ENCODE data around the gene CYP2J2. TPM values are rescaled to one million over a fixed set of nuclear protein-coding genes. Genes with fewer than 3 reads are reported as not detected.
A peak's percentile ranks its signal among the peaks of the same experiment; 100 is the strongest.
"Not testable (repeated sequence)": the region's sequence is repeated elsewhere in the genome, so short reads cannot be mapped to it uniquely, and the experiment has no call there.

CYP2J2 gene, protein sequence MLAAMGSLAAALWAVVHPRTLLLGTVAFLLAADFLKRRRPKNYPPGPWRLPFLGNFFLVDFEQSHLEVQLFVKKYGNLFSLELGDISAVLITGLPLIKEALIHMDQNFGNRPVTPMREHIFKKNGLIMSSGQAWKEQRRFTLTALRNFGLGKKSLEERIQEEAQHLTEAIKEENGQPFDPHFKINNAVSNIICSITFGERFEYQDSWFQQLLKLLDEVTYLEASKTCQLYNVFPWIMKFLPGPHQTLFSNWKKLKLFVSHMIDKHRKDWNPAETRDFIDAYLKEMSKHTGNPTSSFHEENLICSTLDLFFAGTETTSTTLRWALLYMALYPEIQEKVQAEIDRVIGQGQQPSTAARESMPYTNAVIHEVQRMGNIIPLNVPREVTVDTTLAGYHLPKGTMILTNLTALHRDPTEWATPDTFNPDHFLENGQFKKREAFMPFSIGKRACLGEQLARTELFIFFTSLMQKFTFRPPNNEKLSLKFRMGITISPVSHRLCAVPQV
- total RNA-seq (2014; rRNA removed; shearing (Covaris generic); ENCODE audit: low replicate concordance) = not detected in 2 replicates

DNA sequence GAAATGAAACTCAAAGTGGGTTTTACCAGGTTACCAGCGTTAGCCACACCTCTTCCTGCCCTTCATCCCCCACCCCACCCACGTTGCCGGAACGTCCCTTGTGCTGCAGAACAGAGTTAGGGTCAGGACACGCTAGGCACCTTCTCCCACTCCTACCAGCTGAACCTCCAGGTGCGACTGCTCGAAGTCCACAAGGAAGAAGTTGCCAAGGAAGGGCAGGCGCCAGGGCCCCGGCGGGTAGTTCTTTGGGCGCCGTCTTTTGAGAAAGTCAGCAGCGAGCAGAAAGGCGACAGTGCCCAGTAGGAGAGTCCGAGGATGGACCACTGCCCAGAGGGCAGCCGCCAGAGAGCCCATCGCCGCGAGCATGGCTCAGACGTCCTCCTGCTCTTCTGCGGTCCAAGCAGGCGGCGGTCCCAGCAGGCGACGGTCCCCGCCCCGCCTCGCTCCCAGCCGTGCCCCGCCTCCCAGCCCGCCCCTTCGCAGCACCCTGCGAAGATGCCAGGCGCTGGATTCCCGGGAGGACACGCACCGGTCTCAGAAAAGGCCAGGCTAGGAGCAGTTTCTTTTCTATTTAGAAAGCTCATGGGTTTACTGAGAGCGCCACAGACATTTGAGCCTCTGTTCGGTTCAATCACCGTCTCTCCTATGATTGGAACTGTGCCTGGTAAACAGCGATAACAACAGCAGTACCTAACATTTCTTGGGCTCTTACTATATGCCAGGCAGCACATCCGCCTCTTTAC is at the start of gene CYP2J2:
Gene CYP2J2, minus strand, starts transcription at position 393 of the 743 bp plus-strand sequence. Its CDS starts 27 bp downstream, at position 366.
- peaks cover 16% of the 10 kb centered on the region for H3K27me3 ChIP-seq

DNA sequence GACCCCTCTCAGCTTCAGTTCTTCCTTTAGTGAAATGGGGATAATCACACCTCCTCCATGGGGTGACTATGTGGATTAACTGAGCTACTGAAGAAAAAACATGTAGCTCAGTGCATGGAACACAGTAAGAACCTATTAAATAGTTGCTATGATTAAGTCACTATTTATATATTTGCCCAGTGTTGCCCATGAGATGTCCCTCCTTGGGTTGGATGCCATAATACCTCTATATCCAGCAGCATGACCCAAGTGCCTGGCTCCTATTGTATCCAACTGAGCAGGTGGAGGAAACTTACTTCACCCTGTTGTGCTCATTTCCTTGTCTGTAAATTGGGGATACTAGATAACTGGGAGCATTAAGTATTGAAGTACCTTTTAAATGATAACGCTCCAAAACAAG is 47.1 kb upstream of the CYP2J2 start:
- Histone ChIP-seq H3K27me3 (peaks cover 6% of the 10 kb centered on the region; the same call in 1 of the 2 replicates), H3K9me3 (no peaks in the 10 kb centered on the region), H3K36me3 (no peaks in the 10 kb centered on the region), H3K4me3 (no peak overlapping the region)
- no peak for DNase-seq

More for the DNA sequence above, at the start of gene CYP2J2:
- H3K9me3 ChIP-seq = peaks cover 12% of the 10 kb centered on the region
- peak; percentile 32 for DNase-seq
- peak within 1 kb of the TSS; percentile 29 for H3K4me3 ChIP-seq
- no peaks in the 10 kb centered on the region for H3K36me3 ChIP-seq

DNA sequence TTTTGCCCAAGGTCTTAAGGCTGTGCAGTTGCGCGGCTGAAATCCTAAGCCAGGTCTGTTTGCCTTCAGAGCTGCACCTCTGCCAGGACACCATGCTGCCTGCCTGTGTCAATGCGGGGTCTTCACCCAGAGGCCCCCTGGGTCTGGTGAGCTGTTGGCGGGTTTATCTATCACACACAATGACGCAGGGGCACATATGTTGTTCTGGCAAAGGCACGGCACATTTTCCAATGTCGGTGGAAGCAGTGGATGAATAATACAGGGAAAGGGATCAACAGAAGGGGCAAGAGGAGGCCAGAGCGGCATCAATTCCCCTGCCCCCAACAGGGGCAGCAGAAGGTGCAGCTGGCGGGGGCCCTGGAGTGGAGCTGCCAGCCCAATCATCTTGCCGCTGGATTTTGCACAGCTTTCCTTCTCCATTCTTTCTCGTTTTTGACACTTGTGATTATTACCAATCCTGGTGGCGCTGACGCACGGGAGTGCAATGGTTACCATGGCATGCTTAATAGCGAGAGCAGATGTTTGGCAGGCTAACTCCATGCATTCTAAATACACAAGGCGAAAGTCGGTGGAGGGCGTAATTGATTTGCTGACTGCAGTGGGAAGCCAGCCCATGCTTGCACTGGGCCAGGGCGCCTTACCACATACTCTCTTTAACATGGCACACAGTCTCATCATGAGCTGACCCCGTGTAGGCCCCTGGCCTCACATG is 45.8 kb upstream of the CYP2J2 start:
- no peak for DNase-seq

DNA sequence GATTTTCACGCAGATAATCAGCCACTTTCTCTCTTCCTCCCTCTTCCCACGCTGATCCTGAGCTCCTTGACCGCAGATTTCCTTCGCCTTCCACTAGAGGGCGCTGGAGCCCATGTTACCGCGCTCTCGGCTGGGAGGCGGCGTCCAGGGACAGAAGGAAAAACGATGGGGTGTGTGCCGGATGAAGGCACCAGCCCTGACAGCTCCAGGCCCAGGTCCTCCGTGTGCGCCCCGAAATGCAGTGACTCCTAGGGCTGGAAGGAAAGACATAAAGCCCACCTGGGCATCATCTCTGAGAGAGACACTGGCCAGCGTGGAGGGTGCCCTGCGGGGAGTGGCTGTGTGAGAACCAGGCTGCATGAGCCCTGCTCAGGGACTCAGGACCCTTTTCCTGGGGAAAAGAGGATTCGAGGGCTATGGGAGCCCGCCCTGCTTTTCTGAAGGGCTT is 44.9 kb upstream of the CYP2J2 start:
- DNase-seq = peak; percentile 45
- peaks cover 6% of the 10 kb centered on the region; the same call in 1 of the 2 replicates for H3K27me3 ChIP-seq
- H3K9me3 ChIP-seq = no peaks in the 10 kb centered on the region
- H3K4me3 ChIP-seq = no peak overlapping the region
- H3K36me3 ChIP-seq = no peaks in the 10 kb centered on the region

More for the DNA sequence above, 45.8 kb upstream of the CYP2J2 start:
- no peaks in the 10 kb centered on the region for H3K9me3 ChIP-seq
- peaks cover 6% of the 10 kb centered on the region; the same call in 1 of the 2 replicates for H3K27me3 ChIP-seq
- no peak overlapping the region for H3K4me3 ChIP-seq
- H3K36me3 ChIP-seq = no peaks in the 10 kb centered on the region

DNA sequence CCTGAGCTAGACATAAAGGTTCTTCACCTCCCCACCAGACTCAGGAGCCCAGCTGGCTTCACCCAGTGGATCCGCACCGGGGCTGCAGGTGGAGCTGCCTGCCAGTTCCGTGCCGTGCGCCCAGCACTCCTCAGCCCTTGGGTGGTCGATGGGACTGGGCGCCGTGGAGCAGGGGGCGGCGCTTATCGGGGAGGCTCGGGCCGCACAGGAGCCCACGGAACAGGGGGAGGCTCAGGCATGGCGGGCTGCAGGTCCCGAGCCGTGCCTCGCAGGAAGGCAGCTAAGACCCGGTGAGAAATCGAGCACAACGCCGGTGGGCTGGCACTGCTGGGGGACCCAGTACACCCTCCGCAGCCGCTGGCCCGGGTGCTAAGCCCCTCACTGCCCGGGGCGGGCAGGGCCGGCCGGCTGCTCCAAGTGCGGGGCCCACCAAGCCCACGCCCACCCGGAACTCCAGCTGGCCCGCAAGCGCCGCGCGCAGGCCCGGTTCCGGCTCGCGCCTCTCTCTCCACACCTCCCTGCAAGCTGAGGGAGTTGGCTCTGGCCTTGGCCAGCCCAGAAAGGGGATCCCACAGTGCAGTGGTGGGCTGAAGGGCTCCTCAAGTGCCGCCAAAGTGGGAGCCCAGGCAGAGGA is 43.1 kb upstream of the CYP2J2 start:
- peaks cover 11% of the 10 kb centered on the region; the same call in 1 of the 2 replicates for H3K27me3 ChIP-seq
- H3K4me3 ChIP-seq, H3K36me3 ChIP-seq, DNase-seq, H3K9me3 ChIP-seq: not testable (repeated sequence)

DNA sequence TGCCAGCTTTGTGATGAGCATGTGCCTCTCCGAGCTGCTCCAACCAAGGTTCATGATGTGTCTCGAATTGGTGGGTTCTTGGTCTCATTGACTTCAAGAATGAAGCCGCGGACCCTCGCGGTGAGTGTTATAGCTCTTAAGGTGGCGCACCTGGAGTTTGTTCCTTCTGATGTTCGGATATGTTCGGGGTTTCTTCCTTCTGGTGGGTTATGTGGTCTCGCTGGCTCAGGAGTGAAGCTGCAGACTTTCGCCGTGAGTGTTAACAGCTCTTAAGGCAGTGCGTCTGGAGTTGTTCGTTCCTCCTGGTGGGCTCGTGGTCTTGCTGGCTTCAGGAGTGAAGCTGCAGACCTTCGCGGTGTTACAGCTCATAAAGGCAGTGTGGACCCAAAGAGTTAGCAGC is 42.2 kb upstream of the CYP2J2 start:
- H3K9me3 ChIP-seq, DNase-seq, H3K4me3 ChIP-seq, H3K36me3 ChIP-seq: not testable (repeated sequence)
- peaks cover 12% of the 10 kb centered on the region; the same call in 1 of the 2 replicates for H3K27me3 ChIP-seq

DNA sequence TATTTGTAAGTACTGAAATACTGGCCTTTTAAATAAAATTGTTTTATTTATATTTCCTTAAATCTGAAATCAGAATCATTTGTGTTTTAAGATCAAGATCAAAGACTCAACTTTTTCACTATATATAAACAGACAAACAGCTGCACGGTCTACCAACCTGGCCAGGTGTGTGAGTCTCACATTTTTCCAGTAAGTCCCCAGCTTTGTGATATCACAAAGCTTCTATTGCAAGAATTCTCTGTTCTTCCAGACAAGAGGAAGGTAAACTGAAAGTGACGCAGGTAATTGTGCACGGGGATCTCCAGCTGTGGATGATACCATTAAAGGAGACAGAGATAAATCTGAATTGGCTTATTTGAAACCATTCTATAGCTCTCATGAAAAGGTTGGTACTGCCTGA is 41.2 kb upstream of the CYP2J2 start:
- Histone ChIP-seq H3K4me3 (no peak overlapping the region), H3K36me3 (no peaks in the 10 kb centered on the region), H3K9me3 (no peaks in the 10 kb centered on the region), H3K27me3 (peaks cover 12% of the 10 kb centered on the region; the same call in 1 of the 2 replicates)
- DNase-seq = no peak

DNA sequence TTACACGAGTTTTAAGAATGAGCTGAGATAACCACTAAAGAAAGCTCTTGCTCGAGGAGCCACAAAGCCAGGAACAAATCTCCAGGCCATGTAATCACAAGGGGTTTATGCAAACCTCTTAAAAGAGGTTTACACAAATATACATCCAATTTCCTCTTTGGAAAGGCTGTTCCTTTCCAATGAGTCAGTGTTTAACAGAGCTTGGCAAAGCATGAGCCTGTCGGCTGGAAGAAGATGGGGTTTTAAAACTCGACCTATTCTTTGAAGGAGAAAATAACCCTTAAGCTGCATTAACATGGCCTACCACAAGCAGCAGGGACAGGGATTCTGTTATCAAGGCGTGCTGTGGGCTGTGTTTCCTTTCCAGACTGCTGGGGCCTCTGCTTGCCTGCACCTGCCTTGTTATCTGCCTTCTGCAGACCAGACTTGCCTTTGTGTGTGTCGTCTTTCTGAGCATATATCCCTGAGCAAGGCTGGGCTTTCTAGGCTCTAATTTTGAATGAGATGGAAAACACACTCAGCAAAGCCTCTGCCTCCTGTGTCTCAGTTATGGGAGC is 40.6 kb upstream of the CYP2J2 start:
- peak; percentile 35 for DNase-seq
- peaks cover 9% of the 10 kb centered on the region; the same call in 1 of the 2 replicates for H3K27me3 ChIP-seq
- no peaks in the 10 kb centered on the region for H3K36me3 ChIP-seq
- H3K9me3 ChIP-seq = no peaks in the 10 kb centered on the region
- no peak overlapping the region for H3K4me3 ChIP-seq

DNA sequence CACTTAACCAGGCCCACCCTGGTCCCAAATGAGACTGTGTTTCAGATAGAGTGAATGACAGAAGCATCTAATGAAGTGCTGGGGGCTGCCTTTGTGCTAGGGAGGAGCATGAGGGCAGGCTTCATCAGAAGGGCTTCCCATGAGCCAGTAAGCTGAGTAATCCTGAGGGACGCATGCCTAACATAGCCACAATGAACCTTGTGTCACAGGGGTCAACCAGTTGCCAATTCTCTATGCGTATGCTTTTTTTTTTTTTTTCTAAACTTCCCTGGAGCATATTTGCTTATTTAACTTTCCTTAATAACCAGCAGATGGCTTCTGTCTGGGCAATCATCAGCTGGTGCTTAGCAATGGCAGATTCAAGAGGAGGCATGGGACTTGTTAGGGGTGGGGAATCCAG is 25.5 kb upstream of the CYP2J2 start:
- DNase-seq = no peak
- Histone ChIP-seq H3K36me3 (no peaks in the 10 kb centered on the region), H3K27me3 (no peaks in the 10 kb centered on the region), H3K4me3 (no peak overlapping the region), H3K9me3 (no peaks in the 10 kb centered on the region)

DNA sequence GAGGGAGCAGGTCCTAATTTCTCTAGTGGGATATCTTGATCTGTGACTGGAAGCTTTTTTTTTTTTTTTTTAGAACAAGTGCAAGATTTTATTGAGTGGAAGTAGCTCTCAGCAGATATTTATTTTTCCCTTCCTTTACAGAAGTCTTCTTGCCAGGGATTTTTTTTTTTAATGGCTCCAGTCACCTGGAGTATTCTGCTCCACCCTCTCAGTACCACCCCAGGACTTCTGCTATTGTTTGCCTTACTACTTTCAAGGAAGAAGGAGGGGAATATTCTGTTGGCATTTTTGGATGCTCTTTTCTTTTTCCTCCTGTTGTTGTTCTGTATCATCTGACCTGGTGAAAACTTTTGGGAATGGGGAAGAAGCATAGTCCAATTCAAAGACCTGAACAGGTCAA is 23.1 kb upstream of the CYP2J2 start:
- no peaks in the 10 kb centered on the region for H3K9me3 ChIP-seq
- no peak for DNase-seq
- no peaks in the 10 kb centered on the region for H3K27me3 ChIP-seq
- no peak overlapping the region for H3K4me3 ChIP-seq
- H3K36me3 ChIP-seq = no peaks in the 10 kb centered on the region

DNA sequence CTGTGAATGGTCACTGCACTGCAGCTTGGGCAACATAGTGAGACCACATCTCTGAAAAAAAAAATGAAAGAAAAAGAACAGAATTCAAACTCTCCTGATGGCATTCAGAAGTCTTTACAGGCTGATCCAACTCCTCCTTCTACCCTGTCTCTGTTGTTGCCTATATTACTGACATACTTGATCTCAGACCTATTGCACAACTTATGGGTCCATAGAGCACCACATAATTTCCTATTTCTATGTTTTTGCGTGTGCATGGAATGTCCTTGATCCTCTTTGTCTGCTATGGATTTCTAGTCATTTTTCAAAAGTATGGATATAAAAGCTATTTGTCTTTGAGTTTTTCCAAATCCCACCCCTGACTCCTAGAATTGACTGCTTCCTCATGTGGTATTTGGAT is 22.4 kb upstream of the CYP2J2 start:
- Histone ChIP-seq H3K27me3 (no peaks in the 10 kb centered on the region), H3K9me3 (no peaks in the 10 kb centered on the region), H3K4me3 (no peak overlapping the region), H3K36me3 (no peaks in the 10 kb centered on the region)
- no peak for DNase-seq

DNA sequence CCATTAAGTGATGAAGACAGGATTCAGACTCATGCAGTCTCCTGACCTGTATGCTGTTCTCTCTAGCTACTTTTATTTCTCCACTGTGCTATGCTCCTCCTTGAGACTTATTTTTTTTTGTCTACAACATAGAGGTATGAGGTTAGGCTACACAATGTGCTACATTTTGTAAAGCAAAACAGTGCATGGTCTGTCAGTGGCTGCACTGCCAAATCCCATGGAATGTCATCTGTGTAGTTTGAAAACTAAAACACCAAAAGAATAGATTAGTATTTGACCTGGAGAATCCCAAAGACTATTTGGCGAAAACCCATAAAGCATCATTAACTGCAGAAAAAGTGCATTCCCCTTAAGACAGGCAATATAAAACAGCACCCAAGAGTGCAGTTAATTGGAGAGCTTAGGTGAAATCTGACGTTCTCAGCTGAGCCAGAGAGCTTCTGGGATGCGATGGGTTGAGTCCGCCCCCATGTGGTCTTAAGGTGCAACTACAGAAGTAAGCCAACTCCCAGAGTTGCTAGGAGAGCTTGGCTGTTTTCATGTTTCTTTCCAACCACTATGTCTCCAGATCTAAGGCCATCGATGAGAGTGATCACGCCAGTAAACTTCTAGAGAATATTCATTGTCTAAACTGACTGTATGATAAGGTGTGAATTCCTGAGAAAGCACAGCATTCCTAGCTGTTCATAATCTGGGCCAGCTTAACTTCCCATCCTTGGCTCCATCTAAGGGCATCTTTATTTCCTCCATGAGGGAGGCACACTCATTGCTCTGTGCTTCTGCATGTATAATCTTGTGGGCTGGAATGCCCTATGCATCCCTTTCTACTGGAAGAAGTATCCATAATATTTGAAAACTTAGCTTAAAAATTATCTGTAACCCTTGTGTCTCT is 20.7 kb upstream of the CYP2J2 start:
- DNase-seq = peak; percentile 34
- H3K4me3 ChIP-seq = no peak overlapping the region
- no peaks in the 10 kb centered on the region for H3K27me3 ChIP-seq

DNA sequence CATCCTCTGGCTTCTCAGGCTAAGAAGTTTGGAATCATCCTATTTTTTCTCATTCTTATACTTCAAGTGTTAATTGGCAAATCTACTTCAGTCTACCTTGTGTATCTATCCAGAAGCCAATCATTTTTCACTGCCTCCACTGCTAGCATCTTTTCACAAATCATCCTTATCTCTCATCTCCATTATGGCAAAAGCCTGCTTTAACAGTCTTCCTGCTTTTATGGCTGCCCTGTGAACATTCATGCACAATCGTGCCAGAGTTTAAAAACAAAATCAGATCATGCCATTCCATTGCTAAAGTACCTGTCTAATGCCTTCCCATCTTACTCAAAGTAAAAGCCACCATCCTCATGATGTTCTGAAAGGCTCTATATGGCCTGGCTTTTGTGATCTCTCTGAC is 19.2 kb upstream of the CYP2J2 start:
- H3K9me3 ChIP-seq = no peaks in the 10 kb centered on the region
- H3K36me3 ChIP-seq = no peaks in the 10 kb centered on the region
- no peak for DNase-seq
- no peaks in the 10 kb centered on the region for H3K27me3 ChIP-seq
- no peak overlapping the region for H3K4me3 ChIP-seq

More for the DNA sequence above, 20.7 kb upstream of the CYP2J2 start:
- H3K36me3 ChIP-seq = no peaks in the 10 kb centered on the region
- H3K9me3 ChIP-seq = no peaks in the 10 kb centered on the region

DNA sequence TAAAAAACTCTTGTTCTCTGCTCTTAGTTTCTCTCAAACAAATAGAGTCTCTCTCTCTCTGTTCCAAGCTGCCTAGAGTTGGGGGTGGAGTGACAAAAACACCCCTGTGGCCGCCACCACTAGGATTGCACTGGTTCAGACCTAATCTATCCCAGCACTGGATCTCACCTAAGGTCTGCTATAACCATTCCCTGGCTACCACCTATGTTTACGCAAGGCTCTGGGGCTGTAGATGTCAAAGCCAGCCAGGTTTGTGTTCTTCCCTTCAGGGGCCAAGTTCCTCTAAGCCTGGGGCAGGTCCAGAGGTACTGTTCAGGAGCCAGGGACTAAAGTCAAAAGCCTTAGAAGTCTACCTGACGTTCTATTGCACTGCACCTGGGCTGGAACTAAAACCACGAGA is 12.8 kb upstream of the CYP2J2 start:
- Histone ChIP-seq H3K9me3 (no peaks in the 10 kb centered on the region), H3K36me3 (no peaks in the 10 kb centered on the region), H3K27me3 (no peaks in the 10 kb centered on the region), H3K4me3 (no peak overlapping the region)
- DNase-seq = no peak

DNA sequence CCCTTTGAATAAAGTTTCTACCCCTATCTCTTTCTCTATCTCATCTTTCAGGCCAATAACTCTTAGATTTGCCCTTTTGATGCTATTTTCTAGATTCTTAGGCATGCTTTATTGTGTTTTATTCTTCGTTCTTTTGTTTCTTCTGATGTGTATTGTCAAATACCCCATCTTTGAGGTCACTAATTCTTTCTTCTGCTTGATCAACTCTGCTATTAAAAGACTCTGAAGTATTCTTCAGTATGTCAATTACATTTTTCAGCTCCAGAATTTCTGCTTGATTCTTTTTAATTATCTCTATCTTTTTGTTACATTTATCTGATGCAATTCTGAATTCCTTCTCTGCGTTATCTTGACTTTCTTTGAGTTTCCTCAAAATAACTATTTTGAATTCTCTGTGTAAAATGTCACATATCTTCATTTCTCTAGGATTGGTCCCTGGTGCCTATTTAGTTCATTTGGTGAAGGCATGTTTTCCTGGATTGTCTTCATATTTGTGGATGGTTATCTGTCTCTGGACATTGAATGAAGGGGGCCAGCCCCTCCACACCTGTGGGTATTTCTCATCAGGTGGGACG is 11.2 kb upstream of the CYP2J2 start:
- DNase-seq = no peak
- Histone ChIP-seq H3K36me3 (no peaks in the 10 kb centered on the region), H3K9me3 (no peaks in the 10 kb centered on the region), H3K4me3 (no peak overlapping the region), H3K27me3 (no peaks in the 10 kb centered on the region; the same call in 1 of the 2 replicates)
